GM19468 (cell line): Measurements from ENCODE around the gene SPINK8.
"Not testable (repeated sequence)": the region's sequence is repeated elsewhere in the genome, so short reads cannot be mapped to it uniquely, and the experiment has no call there.

ENCODE experiments used
- ATAC-seq: cut with Tn5 transposase; IDR thresholded peaks from one replicate; pipeline ENCODE4 v1.9.1; 2021; ENCODE audit warnings: mild to moderate bottlenecking, moderate library complexity, moderate number of reproducible peaks; ENCODE audit not compliant: unreplicated experiment; ENCODE audit errors: extremely low read depth

SPINK8 gene

DNA sequence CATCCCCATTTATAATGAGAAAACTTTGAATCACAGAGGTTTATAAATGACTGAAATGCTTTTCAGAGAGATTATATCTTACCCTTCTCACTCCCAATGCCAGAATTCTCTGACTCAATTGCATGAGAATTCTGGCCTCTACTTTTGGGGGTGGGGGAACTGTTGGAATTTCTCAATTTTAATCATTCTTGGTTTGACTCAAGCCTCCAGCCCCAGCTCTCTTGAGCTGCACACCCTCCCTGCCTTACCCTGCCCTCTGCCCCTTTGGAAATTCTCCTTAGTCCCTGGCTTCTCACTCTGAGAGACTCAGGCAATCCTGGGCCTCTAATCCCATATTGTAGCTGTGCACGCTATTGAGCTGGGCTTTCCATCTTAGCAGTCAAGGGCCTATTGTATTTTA is 48.3 kb downstream of the SPINK8 start:
- ATAC-seq = no peak

DNA sequence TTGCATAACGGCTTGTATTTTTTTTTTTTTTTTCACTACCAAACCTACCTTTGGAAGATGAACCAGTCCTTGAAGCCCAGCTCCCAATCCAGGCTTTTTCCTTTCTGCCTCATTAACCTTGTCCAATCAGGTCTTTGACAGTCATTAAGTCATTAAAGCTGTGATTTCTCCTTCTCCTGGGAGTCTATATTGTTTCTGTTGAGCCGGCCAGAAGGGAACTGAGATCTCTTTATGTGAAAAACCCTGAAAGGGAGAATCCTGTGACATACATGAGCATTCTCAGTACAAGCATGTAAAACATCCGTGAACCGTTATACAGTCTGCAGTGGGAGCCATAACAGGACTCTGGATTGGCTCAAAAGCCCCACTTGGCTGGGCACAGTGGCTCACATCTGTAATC is 52.6 kb downstream of the SPINK8 start:
- ATAC-seq = no peak

DNA sequence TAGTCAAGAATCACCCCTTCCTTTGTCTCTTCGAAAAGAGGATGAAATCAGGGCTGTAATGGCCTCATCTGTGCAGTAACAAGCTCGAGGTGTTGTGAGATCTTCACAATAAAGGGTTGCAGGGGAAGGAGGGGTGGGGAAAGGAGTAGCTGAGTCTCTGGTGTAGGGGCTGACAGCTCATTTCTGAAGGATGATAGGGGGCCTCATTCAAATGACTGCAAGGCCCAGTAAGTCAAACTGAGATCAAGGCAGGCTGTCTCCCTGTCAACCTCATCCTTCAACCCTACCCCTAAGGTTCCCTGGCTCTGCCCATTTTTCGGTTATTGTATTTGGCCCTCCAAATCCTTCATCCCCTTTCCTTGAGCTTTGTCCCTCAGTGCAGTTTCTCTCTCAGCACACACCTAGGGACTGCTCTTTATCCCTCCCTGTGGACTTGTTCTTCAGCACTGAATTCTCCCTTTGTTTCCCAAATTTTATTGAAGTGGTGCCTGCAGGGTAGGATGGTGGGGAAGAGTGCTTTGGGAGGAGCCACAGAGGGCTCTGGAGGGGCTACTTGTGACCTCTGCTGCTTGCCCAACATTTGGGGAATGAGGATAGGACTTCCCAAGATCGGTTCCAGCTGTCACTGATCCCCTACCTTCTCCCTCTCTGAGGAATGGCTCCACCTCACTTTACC is 54.4 kb downstream of the SPINK8 start:
- no peak for ATAC-seq

DNA sequence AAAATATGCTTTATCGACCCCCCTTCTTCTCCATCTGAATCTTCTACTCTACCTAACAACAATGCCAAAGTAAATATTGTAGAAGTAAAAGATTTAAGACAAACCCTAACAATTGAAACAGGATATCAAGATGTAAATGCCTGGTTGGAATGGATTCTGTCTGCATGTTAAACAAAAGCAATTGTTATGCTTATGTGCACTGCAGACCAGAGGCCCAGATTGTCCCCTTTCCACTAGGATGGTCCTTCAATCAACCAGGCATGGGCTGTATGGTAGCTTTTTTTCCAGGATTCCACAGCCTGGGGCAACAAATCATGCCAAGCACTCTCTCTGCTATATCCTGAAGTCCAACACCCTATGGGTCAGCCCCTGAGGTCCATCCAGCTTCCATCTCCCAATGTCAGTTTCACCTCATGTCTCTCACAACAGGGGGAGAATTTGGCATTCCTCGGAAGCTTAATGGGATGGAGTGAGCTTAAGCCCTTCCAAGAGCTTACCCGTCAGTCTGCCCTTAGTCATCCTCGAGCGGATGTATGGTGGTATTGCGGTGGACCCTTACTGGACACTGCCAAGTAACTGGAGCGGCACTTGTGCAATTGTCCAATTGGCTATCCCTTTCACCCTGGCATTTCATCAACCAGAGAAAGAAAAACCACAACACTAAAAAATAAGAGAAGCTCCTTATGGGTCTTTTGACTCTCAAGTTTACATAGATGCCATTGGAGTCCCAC is 56.4 kb downstream of the SPINK8 start:
- ATAC-seq = no peak

DNA sequence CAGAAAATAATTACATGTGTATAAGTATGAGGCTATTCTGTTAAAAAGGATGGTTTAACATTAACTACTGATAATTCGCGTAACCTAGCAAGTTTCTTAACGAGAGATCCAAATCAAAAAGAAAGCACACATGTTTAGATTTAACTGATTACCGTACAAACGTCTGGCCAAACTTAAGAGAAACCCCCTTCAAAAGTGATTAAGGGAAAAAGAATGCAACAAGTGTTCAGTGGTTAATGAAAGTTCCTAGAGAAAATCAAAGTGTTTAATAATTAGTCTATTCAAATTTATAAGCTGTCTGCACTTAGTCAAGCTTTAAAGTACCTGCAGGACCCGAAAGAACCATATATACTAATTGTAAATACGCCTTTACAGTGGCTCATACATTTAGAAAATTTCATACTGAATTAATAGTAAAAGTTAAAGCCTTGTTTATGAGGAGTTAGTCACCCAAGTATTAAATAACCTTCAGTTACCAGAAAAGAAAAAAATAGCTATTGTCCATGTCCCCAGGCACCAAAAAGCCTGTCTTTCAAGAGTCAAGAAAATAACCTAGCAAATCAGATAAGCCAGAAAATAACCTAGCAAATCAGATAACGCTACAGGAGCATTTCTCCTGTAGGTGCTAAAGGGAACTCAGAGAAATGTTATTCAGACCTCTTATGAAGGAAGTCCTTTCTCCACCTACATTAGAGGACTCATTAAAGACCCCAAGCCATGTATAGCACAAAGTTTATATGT is 58.0 kb downstream of the SPINK8 start:
- no peak for ATAC-seq

DNA sequence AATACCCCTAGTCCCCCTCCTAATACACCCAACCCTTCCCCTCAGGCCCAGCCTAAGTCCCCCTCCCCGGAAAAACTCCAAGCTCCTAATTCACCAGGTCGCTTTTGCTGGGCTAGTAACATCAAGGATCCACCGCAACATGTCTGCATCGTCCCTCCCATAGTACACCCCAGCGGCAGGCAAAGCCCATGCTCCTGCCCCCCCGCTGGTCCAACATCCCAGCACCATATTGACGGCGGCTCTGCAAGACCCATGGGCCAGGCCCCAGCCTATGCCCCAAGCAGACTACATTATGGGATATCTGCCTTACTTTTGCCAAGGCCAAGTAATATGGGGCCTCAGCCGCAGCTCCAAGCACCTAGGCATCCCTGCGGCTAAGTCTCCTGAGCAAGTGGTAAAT is 59.0 kb downstream of the SPINK8 start:
- ATAC-seq = no peak

DNA sequence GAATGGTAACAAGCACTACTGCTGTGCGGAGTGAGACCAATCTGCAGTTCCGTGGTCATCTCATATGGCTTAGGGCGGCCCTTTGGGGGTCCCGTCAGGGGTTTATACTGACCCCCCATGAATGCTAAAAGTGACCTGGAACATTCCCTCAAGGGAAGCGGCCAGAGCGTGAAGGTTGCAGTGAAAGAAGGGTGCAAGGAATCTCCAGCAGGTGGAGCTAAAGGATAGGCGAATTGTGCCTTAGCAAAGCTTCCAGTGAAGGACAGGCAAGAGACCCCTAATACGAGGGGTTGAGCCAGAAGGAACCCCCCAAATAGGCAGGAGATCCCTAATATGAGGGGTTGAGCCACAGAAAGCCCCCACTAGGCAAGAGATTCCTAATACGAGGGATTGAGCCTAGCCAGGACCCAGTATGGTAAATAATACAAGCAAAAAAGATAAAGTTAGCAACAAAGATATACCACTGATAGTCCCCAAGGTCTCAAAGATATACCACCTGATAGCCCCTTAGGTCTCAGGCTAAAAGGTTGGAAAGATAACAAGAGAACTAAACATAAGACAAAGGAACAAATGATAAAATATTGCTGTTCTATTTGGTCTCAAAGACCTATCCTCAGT is 59.8 kb downstream of the SPINK8 start:
- no peak for ATAC-seq

DNA sequence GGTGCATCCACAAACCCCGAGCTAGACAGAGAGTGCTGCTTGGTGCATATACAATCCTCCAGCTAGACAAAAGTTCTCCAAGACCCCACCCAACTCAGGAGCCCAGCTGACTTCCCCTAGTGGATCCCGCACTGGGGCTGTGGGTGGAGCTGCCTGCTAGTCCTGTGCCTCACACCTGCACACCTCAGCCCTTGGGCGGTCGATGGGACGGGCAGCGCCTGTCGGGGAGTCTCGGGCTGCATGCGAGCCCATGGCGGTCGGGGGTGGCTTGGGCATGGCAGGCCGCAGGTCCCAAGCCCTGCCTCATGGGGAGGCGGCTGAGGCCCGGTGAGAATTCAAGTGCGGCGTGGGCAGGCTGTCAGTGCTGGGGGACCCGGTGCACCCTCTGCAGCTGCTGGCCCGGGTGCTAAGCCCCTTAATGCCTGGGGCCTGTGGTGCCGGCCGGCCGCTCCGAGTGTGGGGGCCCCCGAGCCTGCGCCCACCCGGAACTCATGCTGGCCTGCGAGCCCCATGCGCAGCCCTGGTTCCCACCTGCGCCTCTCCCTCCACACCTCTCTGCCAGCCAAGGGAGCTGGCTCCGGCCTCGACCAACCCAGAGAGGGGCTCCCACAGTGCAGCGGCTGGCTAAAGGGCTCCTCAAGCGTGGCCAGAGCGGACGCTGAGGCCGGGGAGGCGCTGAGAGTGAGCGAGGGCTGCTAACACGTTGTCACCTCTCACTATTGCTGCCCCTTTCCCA is 61.5 kb downstream of the SPINK8 start:
- no peak for ATAC-seq

DNA sequence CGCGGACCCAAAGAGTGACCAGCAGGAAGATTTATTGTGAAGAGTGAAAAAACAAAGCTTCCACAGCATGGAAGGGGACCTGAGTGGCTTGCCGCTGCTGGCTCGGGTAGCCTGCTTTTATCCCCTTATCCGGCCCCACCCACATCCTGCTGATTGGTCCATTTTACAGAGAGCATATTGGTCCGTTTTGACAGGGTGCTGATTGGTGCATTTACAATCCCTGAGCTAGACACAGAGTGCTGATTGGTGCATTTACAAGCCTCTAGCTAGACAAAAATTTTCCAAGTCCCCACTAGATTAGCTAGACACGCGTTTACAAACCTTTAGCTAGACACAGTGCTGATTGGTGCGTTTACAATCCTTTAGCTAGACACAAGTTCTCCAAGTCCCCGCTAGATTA is 62.2 kb downstream of the SPINK8 start:
- ATAC-seq = not testable (repeated sequence)

DNA sequence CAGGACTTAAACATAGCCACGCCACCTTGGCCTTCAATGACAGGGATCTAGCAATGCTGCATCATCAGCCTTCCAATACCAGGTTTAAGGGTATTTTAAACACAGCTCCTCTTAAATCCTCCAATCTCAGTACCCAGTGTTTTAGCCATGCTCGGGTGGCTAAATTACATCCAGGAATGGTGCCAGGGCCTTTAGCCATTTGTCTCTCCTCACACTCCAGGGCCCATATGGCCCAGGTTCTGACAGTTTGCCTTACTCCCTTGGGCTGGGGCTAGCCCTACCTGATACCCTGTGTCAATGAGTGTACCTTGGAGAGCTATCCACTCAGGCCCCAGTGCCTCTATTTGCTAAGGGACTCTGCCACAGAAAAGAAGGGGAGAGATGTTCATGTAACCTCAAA is 63.2 kb downstream of the SPINK8 start:
- no peak for ATAC-seq

DNA sequence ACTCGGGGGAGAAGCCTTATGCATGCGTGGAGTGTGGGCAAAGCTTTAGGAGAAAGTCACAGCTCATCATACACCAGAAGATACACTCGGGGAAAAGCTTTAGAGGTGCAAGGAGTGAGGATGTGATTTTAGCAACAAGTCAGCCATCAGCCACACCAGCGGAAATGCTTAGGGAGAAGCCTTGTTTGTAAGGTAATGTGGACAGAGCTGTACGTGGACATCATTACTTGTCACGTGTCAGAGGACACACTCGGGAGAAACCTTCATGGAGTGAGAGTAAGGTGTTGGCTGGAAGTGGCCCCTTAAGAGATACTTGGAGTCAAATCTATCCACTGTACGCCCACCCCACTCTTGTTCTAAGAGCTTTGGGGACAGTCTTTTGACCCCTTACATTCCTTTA is 63.9 kb downstream of the SPINK8 start:
- ATAC-seq = no peak

DNA sequence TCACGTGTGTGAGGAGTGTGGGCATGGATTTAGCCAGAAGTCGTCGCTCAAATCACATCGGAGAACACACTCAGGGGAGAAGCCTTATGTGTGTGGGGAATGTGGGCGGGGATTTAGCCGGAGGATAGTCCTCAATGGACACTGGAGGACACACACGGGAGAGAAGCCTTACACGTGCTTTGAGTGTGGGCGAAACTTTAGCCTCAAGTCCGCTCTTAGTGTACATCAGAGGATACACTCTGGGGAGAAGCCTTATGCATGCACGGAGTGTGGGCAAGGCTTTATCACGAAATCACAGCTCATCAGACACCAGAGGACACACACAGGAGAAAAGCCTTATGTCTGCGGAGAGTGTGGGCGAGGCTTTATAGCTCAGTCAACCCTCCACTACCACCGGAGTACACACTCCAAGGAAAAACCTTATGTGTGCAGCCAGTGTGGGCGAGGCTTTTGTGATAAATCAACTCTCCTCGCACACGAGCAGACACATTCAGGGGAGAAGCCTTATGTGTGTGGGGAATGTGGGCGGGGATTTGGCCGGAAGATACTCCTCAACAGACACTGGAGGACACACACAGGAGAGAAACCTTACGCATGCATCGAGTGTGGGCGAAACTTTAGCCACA is 64.4 kb downstream of the SPINK8 start:
- ATAC-seq = no peak

DNA sequence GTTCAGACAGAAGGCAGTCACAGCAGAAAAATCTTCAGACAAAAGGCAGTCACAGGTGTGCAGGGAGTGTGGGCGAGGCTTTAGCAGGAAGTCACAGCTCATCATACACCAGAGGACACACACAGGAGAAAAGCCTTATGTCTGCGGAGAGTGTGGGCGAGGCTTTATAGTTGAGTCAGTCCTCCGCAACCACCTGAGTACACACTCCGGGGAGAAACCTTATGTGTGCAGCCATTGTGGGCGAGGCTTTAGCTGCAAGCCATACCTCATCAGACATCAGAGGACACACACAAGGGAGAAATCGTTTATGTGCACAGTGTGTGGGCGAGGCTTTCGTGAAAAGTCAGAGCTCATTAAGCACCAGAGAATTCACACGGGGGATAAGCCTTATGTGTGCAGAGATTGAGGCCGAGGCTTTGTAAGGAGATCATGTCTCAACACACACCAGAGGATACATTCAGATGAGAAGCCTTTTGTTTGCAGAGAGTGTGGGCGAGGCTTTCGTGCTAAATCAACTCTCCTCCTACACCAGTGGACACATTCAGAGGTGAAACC is 65.0 kb downstream of the SPINK8 start:
- ATAC-seq = no peak

DNA sequence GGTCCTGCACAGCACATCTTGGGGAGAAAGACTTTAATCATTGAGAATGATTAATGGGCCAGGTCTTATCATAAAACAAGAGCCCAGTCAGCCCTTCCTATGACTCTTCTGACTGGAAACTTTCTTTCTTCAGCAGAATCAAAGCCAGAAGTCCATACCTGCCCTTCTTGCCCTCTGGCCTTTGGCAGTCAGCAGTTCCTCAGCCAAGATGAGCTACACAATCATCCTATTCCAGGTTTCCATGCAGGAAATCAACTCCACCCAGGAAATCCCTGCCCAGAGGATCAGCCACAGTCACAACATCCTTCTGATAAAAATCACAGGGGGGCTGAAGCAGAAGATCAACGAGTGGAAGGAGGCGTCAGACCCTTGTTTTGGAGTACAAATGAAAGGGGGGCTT is 65.7 kb downstream of the SPINK8 start:
- ATAC-seq = no peak

DNA sequence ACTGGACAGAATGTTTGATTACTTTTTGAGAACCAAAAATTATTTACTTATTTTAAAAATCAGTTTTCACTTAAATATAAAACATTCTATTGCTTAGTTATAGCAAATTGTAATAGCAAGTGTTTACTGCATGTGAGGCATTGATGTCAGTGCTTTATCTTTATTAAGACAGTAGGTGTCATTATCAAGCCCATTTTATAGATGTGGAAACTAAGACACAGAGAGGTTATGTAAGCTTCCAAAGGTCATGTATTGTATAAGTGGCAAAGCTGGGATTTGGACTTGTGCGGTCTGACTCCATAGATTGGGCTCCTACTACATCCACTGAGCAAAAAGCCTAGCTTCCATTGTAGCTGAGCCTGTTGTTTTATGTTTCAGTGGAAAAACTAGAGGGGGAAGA is 74.9 kb downstream of the SPINK8 start:
- no peak for ATAC-seq
